GM12865 (cell line): ENCODE measurements around the gene TSHZ2.

Source experiments
- DNase-seq: peaks from one replicate; pipeline ENCODE4 v3.0.0; 2010; ENCODE audit warnings: low read depth
- H3K4me3 ChIP-seq: 2 replicates; pipeline ENCODE4 v1.5.1; 2011; ENCODE audit warnings: mild to moderate bottlenecking, low read depth, low read length, control low read depth
- CTCF ChIP-seq: IDR thresholded peaks from 2 replicates; pipeline ENCODE4 v1.5.1; 2011; ENCODE audit warnings: low read length, control low read depth, low read depth, inconsistent platforms; ENCODE audit not compliant: insufficient read depth; ENCODE audit errors: missing control alignments

TSHZ2 gene

GRCh38 chr20:53162251-53162835 is 190.2 kb downstream of the TSHZ2 start:
- peak; percentile 37 for DNase-seq
- H3K4me3 ChIP-seq, result no peak overlapping the region
- TF ChIP-seq CTCF, result peak; percentile 0

- TF ChIP-seq CTCF, result no peak
- no peak overlapping the region for H3K4me3 ChIP-seq
- DNase-seq, result peak; percentile 9
Observed at GRCh38 chr20:53163486-53163885, 191.3 kb downstream of the TSHZ2 start.

GRCh38 chr20:53164072-53164471 is 191.9 kb downstream of the TSHZ2 start:
- no peak for TF ChIP-seq CTCF
- no peak overlapping the region for H3K4me3 ChIP-seq
- DNase-seq, result no peak

GRCh38 chr20:53165452-53165851 is 193.3 kb downstream of the TSHZ2 start:
- H3K4me3 ChIP-seq, result no peak overlapping the region
- no peak for TF ChIP-seq CTCF
- no peak for DNase-seq

- no peak overlapping the region for H3K4me3 ChIP-seq
- no peak for DNase-seq
- no peak for TF ChIP-seq CTCF
Observed at GRCh38 chr20:53168491-53168890, 196.3 kb downstream of the TSHZ2 start.

GRCh38 chr20:53170196-53170595 is 198.0 kb downstream of the TSHZ2 start:
- TF ChIP-seq CTCF, result no peak
- H3K4me3 ChIP-seq, result no peak overlapping the region
- no peak for DNase-seq

- no peak for TF ChIP-seq CTCF
- no peak for DNase-seq
- H3K4me3 ChIP-seq, result no peak overlapping the region
Observed at GRCh38 chr20:53171065-53171464, 198.9 kb downstream of the TSHZ2 start.
